Measurements from ENCODE around the gene NFKBIE.

Gene NFKBIE

GRCh38 chr6:44276667-44277640 is 11.6 kb upstream of the NFKBIE start:
- no peak overlapping the region for H3K4me3 ChIP-seq (ENCODE audit: low read depth, low read length)
- TF ChIP-seq, protein P1, sequence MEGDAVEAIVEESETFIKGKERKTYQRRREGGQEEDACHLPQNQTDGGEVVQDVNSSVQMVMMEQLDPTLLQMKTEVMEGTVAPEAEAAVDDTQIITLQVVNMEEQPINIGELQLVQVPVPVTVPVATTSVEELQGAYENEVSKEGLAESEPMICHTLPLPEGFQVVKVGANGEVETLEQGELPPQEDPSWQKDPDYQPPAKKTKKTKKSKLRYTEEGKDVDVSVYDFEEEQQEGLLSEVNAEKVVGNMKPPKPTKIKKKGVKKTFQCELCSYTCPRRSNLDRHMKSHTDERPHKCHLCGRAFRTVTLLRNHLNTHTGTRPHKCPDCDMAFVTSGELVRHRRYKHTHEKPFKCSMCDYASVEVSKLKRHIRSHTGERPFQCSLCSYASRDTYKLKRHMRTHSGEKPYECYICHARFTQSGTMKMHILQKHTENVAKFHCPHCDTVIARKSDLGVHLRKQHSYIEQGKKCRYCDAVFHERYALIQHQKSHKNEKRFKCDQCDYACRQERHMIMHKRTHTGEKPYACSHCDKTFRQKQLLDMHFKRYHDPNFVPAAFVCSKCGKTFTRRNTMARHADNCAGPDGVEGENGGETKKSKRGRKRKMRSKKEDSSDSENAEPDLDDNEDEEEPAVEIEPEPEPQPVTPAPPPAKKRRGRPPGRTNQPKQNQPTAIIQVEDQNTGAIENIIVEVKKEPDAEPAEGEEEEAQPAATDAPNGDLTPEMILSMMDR (IDR thresholded peaks at IDR 0.05; ENCODE audit: borderline replicate concordance, insufficient read depth, low read depth, low read length): no peak

DNA sequence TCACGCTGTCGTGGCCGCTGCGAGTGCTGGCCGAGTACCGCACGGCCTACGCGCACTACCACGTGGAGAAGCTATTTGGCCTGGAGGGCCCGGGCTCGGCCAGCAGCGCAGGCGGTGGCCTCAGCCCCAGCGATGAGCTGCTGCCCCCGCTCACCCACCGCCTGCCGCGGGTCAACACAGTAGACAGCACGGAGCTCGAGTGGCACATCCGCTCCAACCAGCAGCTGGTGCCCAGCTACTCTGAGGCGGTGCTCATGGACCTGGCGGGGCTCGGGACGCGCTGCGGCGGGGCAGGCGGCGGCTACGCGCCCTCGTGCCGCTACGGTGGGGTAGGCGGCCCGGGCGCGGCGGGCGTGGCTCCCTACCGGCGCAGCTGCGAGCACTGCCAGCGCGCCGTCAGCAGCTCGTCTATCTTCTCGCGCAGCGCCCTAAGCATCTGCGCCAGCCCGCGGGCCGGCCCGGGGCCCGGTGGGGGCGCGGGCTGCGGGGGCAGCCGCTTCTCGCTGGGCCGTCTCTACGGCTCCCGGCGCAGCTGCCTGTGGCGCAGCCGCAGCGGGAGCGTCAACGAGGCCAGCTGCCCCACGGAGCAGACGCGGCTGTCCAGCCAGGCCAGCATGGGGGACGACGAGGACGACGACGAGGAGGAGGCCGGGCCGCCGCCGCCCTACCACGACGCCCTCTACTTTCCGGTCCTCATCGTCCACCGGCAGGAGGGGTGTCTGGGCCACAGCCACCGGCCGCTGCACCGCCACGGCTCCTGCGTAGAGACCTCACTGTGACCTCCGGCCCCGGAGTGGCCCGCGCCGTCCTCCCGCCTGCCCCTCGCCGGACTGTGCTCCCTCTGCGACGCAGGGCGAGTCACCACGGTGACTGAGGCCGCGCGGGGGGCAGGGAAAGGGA is 10.6 kb upstream of the NFKBIE start:
- TF ChIP-seq, protein P1 (IDR thresholded peaks at IDR 0.05; ENCODE audit: borderline replicate concordance, insufficient read depth, low read depth, low read length): no peak
- no peak overlapping the region for H3K4me3 ChIP-seq (ENCODE audit: low read depth, low read length)

DNA sequence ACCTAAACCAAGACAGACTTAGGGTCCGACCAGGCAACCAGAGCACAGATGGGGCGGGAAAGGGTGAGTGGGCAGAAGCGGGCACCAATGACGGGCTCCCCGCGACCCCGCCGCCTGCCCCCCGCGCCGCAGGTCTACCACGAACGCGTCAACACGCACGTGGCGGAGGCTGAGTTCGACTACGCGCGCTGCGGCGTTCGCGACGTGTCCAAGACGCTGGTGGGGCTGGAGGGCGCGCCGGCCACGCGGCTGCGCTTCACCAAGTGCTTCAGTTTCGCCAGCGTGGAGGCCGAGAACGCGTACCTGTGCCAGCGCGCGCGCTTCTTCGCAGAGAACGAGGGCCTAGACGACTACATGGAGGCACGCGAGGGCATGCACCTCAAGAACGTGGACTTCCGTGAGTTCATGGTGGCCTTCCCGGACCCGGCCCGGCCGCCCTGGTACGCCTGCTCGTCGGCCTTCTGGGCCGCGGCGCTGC is 10.0 kb upstream of the NFKBIE start:
- no peak overlapping the region for H3K4me3 ChIP-seq (ENCODE audit: low read depth, low read length)
- TF ChIP-seq, protein P1 (IDR thresholded peaks at IDR 0.05; ENCODE audit: borderline replicate concordance, insufficient read depth, low read depth, low read length): no peak

- TF ChIP-seq, protein P1 (IDR thresholded peaks at IDR 0.05; ENCODE audit: borderline replicate concordance, insufficient read depth, low read depth, low read length): no peak
- no peak overlapping the region for H3K4me3 ChIP-seq (ENCODE audit: low read depth, low read length)
Observed at GRCh38 chr6:44273617-44274016, 8.3 kb upstream of the NFKBIE start.

DNA sequence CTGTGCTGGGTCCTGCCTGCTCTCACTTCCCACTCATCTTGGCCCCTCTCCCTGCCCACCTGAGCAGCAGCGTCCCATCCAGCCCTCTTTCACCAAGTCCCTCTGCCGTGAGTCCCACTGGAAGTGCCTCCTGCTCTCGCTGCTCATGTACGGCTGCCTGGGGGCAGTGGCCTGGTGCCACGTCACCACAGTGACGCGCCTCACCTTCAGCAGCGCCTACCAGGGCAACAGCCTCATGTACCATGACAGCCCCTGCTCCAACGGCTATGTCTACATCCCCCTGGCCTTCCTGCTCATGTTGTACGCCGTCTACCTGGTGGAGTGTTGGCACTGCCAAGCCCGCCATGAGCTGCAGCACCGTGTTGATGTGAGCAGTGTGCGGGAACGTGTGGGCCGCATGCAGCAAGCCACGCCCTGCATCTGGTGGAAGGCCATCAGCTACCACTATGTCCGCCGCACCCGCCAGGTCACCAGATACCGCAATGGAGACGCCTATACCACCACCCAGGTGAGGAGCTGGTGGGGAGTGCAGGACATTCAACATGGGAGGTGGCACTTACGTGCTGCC is 7.7 kb upstream of the NFKBIE start:
- no peak overlapping the region for H3K4me3 ChIP-seq (ENCODE audit: low read depth, low read length)
- TF ChIP-seq, protein P1 (IDR thresholded peaks at IDR 0.05; ENCODE audit: borderline replicate concordance, insufficient read depth, low read depth, low read length): no peak

DNA sequence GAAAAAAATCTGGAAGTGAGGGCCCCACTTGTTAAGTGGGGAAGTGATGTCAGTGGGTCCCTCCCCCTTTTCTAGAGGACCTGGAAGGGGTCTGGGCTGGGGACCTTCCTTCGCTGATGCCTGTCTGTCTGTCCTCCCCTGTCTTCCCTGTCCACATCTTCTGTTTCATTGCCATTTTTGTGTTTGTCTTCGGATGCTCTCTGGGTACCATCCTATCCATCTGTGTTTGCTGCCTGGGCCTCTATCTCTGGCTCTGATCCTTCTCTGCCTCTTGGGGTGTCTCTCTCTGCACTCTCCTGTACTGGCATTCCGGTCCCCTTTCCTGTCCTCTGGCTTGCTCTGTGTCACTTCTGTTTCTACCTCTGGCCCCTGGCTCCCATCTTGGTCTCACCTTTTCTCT is 7.2 kb upstream of the NFKBIE start:
- TF ChIP-seq, protein P1 (IDR thresholded peaks at IDR 0.05; ENCODE audit: borderline replicate concordance, insufficient read depth, low read depth, low read length): no peak
- H3K4me3 ChIP-seq (ENCODE audit: low read depth, low read length): no peak overlapping the region

Measured in GM12875 (cell line).